ENCODE measurements around the gene MON1A. TPM values are rescaled to one million over a fixed set of nuclear protein-coding genes. Genes with fewer than 3 reads are reported as not detected.

MON1A gene
- total RNA-seq, 1 donor from 2014 or later, result 13.0 TPM

- Histone ChIP-seq H3K27ac (peak overlapping the region; percentile 59 to 69), H3K4me1 (peaks cover 0 to 24% of the 10 kb centered on the region in 2 donors)
- intact Hi-C loops (cut with DNase I), result no loop called here
Observed at GRCh38 chr3:49901366-49902339, 28.0 kb downstream of the MON1A start.

GRCh38 chr3:49900491-49901153, 29.0 kb downstream of the MON1A start:
- DNase-seq (ENCODE audit: low spot score in 2 of 2), result peak; percentile 24 to 79

More at GRCh38 chr3:49901366-49902339, 28.0 kb downstream of the MON1A start:
- H3K36me3 ChIP-seq, result no peaks in the 10 kb centered on the region
- no peaks in the 10 kb centered on the region for H3K27me3 ChIP-seq
- TF ChIP-seq CTCF (IDR thresholded peaks at IDR 0.05), result no peak
- no peak for DNase-seq (ENCODE audit: low spot score in 2 of 2)
- H3K4me3 ChIP-seq, result no peak overlapping the region
- no peaks in the 10 kb centered on the region for H3K9me3 ChIP-seq

GRCh38 chr3:49899815-49900214, 29.8 kb downstream of the MON1A start:
- intact Hi-C loops (cut with DNase I), result no loop called here
- peak in 1 of 3 experiments; percentile 9 for TF ChIP-seq CTCF (IDR thresholded peaks at IDR 0.05)
- Histone ChIP-seq H3K4me3 (no peak overlapping the region), H3K27me3 (no peaks in the 10 kb centered on the region), H3K9me3 (no peaks in the 10 kb centered on the region), H3K36me3 (peaks cover 0 to 2% of the 10 kb centered on the region in 2 donors), H3K4me1 (peaks cover 0 to 14% of the 10 kb centered on the region in 2 donors), H3K27ac (peak overlapping the region in 1 of 2 donors; percentile 44)
- DNase-seq (ENCODE audit: low spot score in 2 of 2), result no peak

More at GRCh38 chr3:49900491-49901153, 29.0 kb downstream of the MON1A start:
- no peak for TF ChIP-seq CTCF (IDR thresholded peaks at IDR 0.05)
- Histone ChIP-seq H3K36me3 (peaks cover 0 to 2% of the 10 kb centered on the region in 2 donors), H3K9me3 (no peaks in the 10 kb centered on the region), H3K4me3 (no peak overlapping the region), H3K27ac (peak overlapping the region; percentile 59 to 69), H3K4me1 (peaks cover 0 to 16% of the 10 kb centered on the region in 2 donors), H3K27me3 (no peaks in the 10 kb centered on the region)
- intact Hi-C loops (cut with DNase I), result no loop called here

- TF ChIP-seq CTCF (IDR thresholded peaks at IDR 0.05), result no peak
- peaks cover 0 to 2% of the 10 kb centered on the region in 2 donors for H3K36me3 ChIP-seq
- DNase-seq (ENCODE audit: low spot score in 2 of 2), result no peak
Observed at GRCh38 chr3:49898991-49899390, 30.6 kb downstream of the MON1A start.

GRCh38 chr3:49896345-49896744, 33.3 kb downstream of the MON1A start:
- Histone ChIP-seq H3K4me1 (peaks cover 0 to 13% of the 10 kb centered on the region in 2 donors), H3K4me3 (no peak overlapping the region), H3K27me3 (no peaks in the 10 kb centered on the region), H3K9me3 (no peaks in the 10 kb centered on the region), H3K27ac (no peak overlapping the region), H3K36me3 (peaks cover 0 to 2% of the 10 kb centered on the region in 2 donors)
- no peak for TF ChIP-seq CTCF (IDR thresholded peaks at IDR 0.05)
- intact Hi-C loops (cut with DNase I), result no loop called here
- DNase-seq (ENCODE audit: low spot score in 2 of 2), result no peak

More at GRCh38 chr3:49898991-49899390, 30.6 kb downstream of the MON1A start:
- Histone ChIP-seq H3K27me3 (no peaks in the 10 kb centered on the region), H3K9me3 (no peaks in the 10 kb centered on the region), H3K4me3 (no peak overlapping the region), H3K27ac (no peak overlapping the region), H3K4me1 (peaks cover 0 to 14% of the 10 kb centered on the region in 2 donors)
- intact Hi-C loops (cut with DNase I), result no loop called here
